ENCODE data around the gene HPS6.

The HPS6 gene

GRCh38 chr10:102067091-102067916 lies 2.2 kb downstream of the HPS6 start:
- in situ Hi-C loops (cut with MboI; ENCODE audit: low sequenced_read_pairs), result no loop called here

- in situ Hi-C loops (cut with MboI; ENCODE audit: low sequenced_read_pairs), result no loop called here
These were observed 3.1 kb downstream of the HPS6 start for GRCh38 chr10:102068216-102068615.

GRCh38 chr10:102069071-102069470 lies 3.9 kb downstream of the HPS6 start:
- in situ Hi-C loops (cut with MboI; ENCODE audit: low sequenced_read_pairs), result no loop called here

GRCh38 chr10:102072673-102073527 lies 7.8 kb downstream of the HPS6 start:
- in situ Hi-C loops (cut with MboI; ENCODE audit: low sequenced_read_pairs), result no loop called here

GRCh38 chr10:102083541-102083940 lies 18.4 kb downstream of the HPS6 start:
- in situ Hi-C loops (cut with MboI; ENCODE audit: low sequenced_read_pairs), result no loop called here

GRCh38 chr10:102085336-102085735 lies 20.2 kb downstream of the HPS6 start:
- in situ Hi-C loops (cut with MboI; ENCODE audit: low sequenced_read_pairs), result no loop called here

GRCh38 chr10:102086196-102086595 lies 21.0 kb downstream of the HPS6 start:
- in situ Hi-C loops (cut with MboI; ENCODE audit: low sequenced_read_pairs), result no loop called here

- in situ Hi-C loops (cut with MboI; ENCODE audit: low sequenced_read_pairs), result no loop called here
These were observed 25.6 kb downstream of the HPS6 start for GRCh38 chr10:102090772-102091171.

GRCh38 chr10:102096449-102096848 lies 31.3 kb downstream of the HPS6 start:
- in situ Hi-C loops (cut with MboI; ENCODE audit: low sequenced_read_pairs), result no loop called here

- in situ Hi-C loops (cut with MboI; ENCODE audit: low sequenced_read_pairs), result no loop called here
These were observed 36.0 kb downstream of the HPS6 start for GRCh38 chr10:102101152-102101551.

- in situ Hi-C loops (cut with MboI; ENCODE audit: low sequenced_read_pairs), result no loop called here
These were observed 37.3 kb downstream of the HPS6 start for GRCh38 chr10:102102421-102102820.

GRCh38 chr10:102106998-102107397 lies 41.8 kb downstream of the HPS6 start:
- in situ Hi-C loops (cut with MboI; ENCODE audit: low sequenced_read_pairs), result no loop called here

- in situ Hi-C loops (cut with MboI; ENCODE audit: low sequenced_read_pairs), result no loop called here
These were observed 44.3 kb downstream of the HPS6 start for GRCh38 chr10:102109166-102110116.

- in situ Hi-C loops (cut with MboI; ENCODE audit: low sequenced_read_pairs), result no loop called here
These were observed 46.1 kb downstream of the HPS6 start for GRCh38 chr10:102111276-102111675.

- in situ Hi-C loops (cut with MboI; ENCODE audit: low sequenced_read_pairs), result no loop called here
These were observed 47.2 kb downstream of the HPS6 start for GRCh38 chr10:102112210-102112817.

- in situ Hi-C loops (cut with MboI; ENCODE audit: low sequenced_read_pairs), result no loop called here
These were observed 48.3 kb downstream of the HPS6 start for GRCh38 chr10:102113261-102113955.

- in situ Hi-C loops (cut with MboI; ENCODE audit: low sequenced_read_pairs), result no loop called here
These were observed 49.1 kb downstream of the HPS6 start for GRCh38 chr10:102113956-102114857.

- in situ Hi-C loops (cut with MboI; ENCODE audit: low sequenced_read_pairs), result no loop called here
These were observed 49.9 kb downstream of the HPS6 start for GRCh38 chr10:102114861-102115618.
